HepG2 (cell line): ENCODE data around the gene HNRNPM. TPM values are rescaled to one million over a fixed set of nuclear protein-coding genes. Genes with fewer than 3 reads are reported as not detected.

ENCODE experiments used
- CTCF ChIP-seq: sonication (generic); formaldehyde crosslinking; IDR thresholded peaks from 2 replicates; pipeline ENCODE4 v1.5.0; 2020; ENCODE audit warnings: mild to moderate bottlenecking, missing genetic modification reagents, moderate library complexity
- FOXM1 ChIP-seq: sonication (generic); formaldehyde crosslinking; IDR thresholded peaks from 2 replicates; pipeline ENCODE4 v1.5.0; 2020; ENCODE audit warnings: missing genetic modification reagents
- FOXP4 ChIP-seq: sonication (generic); formaldehyde crosslinking; IDR thresholded peaks from 2 replicates; pipeline ENCODE4 v1.4.0; 2020; ENCODE audit warnings: missing genetic modification reagents
- HNF1A ChIP-seq, 2 experiments: sonication (generic) in 1 of 2; formaldehyde crosslinking in 1 of 2; IDR thresholded peaks; 2 replicates each; pipeline versions ENCODE4 v1.4.0 to v1.6.1; 2016 to 2020; ENCODE audit warnings: borderline replicate concordance in 1 of 2, low read depth in 1 of 2, mild to moderate bottlenecking in 1 of 2, missing genetic modification reagents in 1 of 2
- RARA ChIP-seq: IDR thresholded peaks from 2 replicates; pipeline ENCODE4 v1.6.1; 2016; ENCODE audit warnings: missing genetic modification reagents, missing compliant biosample characterization
- RERE ChIP-seq: IDR thresholded peaks from 2 replicates; pipeline ENCODE4 v1.6.1; 2016; ENCODE audit warnings: low read depth, missing genetic modification reagents, missing compliant biosample characterization
- ZBTB7B ChIP-seq: sonication (generic); formaldehyde crosslinking; IDR thresholded peaks from 2 replicates; pipeline ENCODE4 v1.4.0; 2020; ENCODE audit warnings: missing genetic modification reagents
- ZNF224 ChIP-seq: sonication (generic); formaldehyde crosslinking; IDR thresholded peaks from 2 replicates; pipeline ENCODE4 v1.5.0; 2020; ENCODE audit warnings: mild to moderate bottlenecking, missing genetic modification reagents
- polyA plus RNA-seq, 8 experiments: library from polyadenylated mRNA; depleted of rRNA in 3 of 8; stranded (reverse) in 7 of 8; unstranded in 1 of 8; fragments of >200 nt; fragmentation: Illumina TruSeq in 4 of 8; extraction: Trizol in 4 of 8; gene quantifications; 2 replicates each; pipeline versions ENCODE4 v1.2.1 to v1.2.3, GENCODE V29; 2011 to 2016; ENCODE audit warnings: low read depth in 4 of 8, missing spikeins in 1 of 8, mixed read lengths in 1 of 8; ENCODE audit not compliant: insufficient read depth in 1 of 8
- total RNA-seq, 5 experiments: library from RNA; depleted of rRNA; stranded (reverse); fragments of >200 nt; fragmentation: Illumina TruSeq; extraction: Trizol; gene quantifications; 2 replicates each; pipeline ENCODE4 v1.2.3, GENCODE V29; 2016; ENCODE audit warnings: low read depth in 1 of 5
- TF ChIP-seq, protein P1 (sequence below): sonication (generic); formaldehyde crosslinking; IDR thresholded peaks from 2 replicates; pipeline ENCODE4 v1.5.0; 2020; ENCODE audit warnings: mild to moderate bottlenecking, missing genetic modification reagents, borderline replicate concordance
- TF ChIP-seq, protein P2 (sequence below): IDR thresholded peaks from 2 replicates; pipeline ENCODE4 v1.6.1; 2012; ENCODE audit warnings: inconsistent platforms

HNRNPM gene
- total and polyA plus RNA-seq, 2 of the 13 experiments (the other 11 are each of a cell fraction or from before 2014, with no cell fraction given): 56.7 to 102 TPM

DNA sequence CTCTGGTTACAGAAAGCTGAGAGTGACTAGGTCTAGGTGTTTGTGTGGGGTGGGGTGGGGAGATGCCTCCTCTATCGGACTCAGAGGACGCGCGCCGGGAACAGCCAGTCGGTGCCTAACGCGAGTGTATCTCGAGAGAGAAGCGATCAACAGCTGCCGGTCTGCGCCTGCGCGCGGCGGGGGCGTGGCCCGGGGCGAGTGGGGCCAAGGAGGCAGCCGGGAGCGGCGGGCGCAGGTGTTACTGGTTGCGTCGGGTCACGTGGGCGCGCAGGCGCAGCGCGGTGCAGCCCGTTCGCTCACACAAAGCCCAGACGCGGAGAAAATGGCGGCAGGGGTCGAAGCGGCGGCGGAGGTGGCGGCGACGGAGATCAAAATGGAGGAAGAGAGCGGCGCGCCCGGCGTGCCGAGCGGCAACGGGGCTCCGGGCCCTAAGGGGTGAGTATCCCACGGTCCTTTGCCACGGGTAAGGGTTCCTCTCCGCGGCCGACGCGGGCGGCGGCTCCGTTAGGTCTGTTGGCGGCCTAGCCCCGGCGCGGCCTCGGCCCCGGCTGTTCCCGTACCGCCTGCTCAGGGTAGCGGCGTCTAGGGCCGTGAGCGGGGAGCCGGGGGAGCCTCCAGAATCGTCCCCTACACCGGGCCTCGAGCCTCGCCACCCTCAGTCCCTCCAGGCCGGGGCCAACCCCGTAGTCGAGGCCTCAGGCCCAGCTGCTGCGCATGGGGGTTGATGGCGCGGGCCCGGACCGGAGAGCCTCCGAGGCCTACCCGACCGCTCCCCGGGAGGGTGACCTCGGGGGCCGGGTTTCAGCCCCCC lies at the start of gene HNRNPM (continued):
- TF ChIP-seq FOXP4 (CRISPR knock-in tag) (peak; percentile 37; the same call in 1 of the 2 replicates), HNF1A (IDR thresholded peaks at IDR 0.05; ENCODE audit: low read depth) (no peak), HNF1A (CRISPR knock-in tag; IDR thresholded peaks at IDR 0.05; ENCODE audit: borderline replicate concordance) (no peak), RARA (CRISPR knock-in tag) (peak; percentile 13), FOXM1 (CRISPR knock-in tag) (no peak), CTCF (CRISPR knock-in tag) (0 out of 2 replicates have a peak, but pooled peaks have one; percentile 2), RERE (no peak), ZBTB7B (CRISPR knock-in tag) (peak; percentile 3; the same call in 1 of the 2 replicates), ZNF224 (CRISPR knock-in tag) (no peak; the same call in 1 of the 2 replicates)
- TF ChIP-seq, protein P1, sequence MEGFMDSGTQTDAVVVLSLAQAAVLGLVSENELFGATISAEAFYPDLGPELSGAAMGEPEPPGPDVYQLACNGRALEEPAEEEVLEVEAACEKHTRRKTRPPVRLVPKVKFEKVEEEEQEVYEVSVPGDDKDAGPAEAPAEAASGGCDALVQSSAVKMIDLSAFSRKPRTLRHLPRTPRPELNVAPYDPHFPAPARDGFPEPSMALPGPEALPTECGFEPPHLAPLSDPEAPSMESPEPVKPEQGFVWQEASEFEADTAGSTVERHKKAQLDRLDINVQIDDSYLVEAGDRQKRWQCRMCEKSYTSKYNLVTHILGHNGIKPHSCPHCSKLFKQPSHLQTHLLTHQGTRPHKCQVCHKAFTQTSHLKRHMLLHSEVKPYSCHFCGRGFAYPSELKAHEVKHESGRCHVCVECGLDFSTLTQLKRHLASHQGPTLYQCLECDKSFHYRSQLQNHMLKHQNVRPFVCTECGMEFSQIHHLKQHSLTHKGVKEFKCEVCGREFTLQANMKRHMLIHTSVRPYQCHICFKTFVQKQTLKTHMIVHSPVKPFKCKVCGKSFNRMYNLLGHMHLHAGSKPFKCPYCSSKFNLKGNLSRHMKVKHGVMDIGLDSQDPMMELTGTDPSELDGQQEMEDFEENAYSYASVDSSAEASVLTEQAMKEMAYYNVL: no peak
- TF ChIP-seq, protein P2, sequence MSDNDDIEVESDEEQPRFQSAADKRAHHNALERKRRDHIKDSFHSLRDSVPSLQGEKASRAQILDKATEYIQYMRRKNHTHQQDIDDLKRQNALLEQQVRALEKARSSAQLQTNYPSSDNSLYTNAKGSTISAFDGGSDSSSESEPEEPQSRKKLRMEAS: peak; percentile 89
